Psoas muscle (tissue), 8 donors: ENCODE results near the gene PIGP. TPM values are rescaled to one million over a fixed set of nuclear protein-coding genes. Genes with fewer than 3 reads are reported as not detected.
"Not testable (repeated sequence)": the region's sequence is repeated elsewhere in the genome, so short reads cannot be mapped to it uniquely, and the experiment has no call there.

ENCODE experiments used
- ATAC-seq, 4 donors: fragments of 200-7000 bp; cut with Tn5 transposase; one replicate each; pipeline ENCODE4 v1.9.1; 2020; ENCODE audit warnings: moderate library complexity in 3 of 4, mild to moderate bottlenecking in 2 of 4
- DNase-seq, 2 donors: peaks; one replicate each; pipeline ENCODE4 v3.0.0-alpha.2; 2020
- H3K27ac ChIP-seq: fragments of 200-600 bp; one replicate; pipeline ENCODE4 v1.8.0; 2022
- H3K27me3 ChIP-seq, 3 donors: fragments of 200-600 bp in 1 of 3; one replicate each; pipeline versions ENCODE4 v1.6.1 to v1.8.0; 2013 to 2022; ENCODE audit warnings: low read length in 2 of 3, mild to moderate bottlenecking in 2 of 3, moderate library complexity in 1 of 3; ENCODE audit not compliant: insufficient read depth in 3 of 3
- H3K36me3 ChIP-seq, 2 donors: fragments of 200-600 bp in 1 of 2; one replicate each; pipeline versions ENCODE4 v1.6.1 to v1.8.0; 2013 to 2022; ENCODE audit warnings: low read depth in 1 of 2, mild to moderate bottlenecking in 1 of 2, moderate library complexity in 1 of 2; ENCODE audit not compliant: insufficient read depth in 1 of 2
- H3K4me1 ChIP-seq: fragments of 200-600 bp; one replicate; pipeline ENCODE4 v1.8.0; 2022
- H3K4me3 ChIP-seq: fragments of 200-600 bp; one replicate; pipeline ENCODE4 v1.8.0; 2022; ENCODE audit warnings: mild to moderate bottlenecking
- H3K9me3 ChIP-seq: fragments of 200-600 bp; one replicate; pipeline ENCODE4 v1.8.0; 2022
- WGBS, 3 donors: extraction: QIAGEN DNeasy Blood & Tissue Kit; methylation state at CpG; one replicate each; pipeline versions ENCODE4 v1.1.6 to v1.1.7; 2013; 5-methylcytosine and 5-hydroxymethylcytosine counted together
- intact Hi-C, 2 donors: fragments of 100-400 bp; cut with DNase I; formaldehyde crosslinking; loops; one replicate each; pipeline versions ENCODE4 v1.11.0 to v1.14.2; 2022
- polyA plus RNA-seq, 3 donors: library from polyadenylated mRNA; stranded (reverse); fragments of 200-250 nt; gene quantifications; one replicate each; pipeline ENCODE4 v1.2.3, GENCODE V29; 2013
- total RNA-seq, 4 donors: library from RNA; stranded (reverse); fragmentation: NEBNext Ultra II Directional in 2 of 4; extraction: Animal tissue kit (Norgen Biotek cat#: 25700) in 2 of 4; gene quantifications; one replicate each; pipeline versions ENCODE4 v1.2.1 to v1.2.4, GENCODE V29; 2021 to 2023
- TF ChIP-seq, protein P1 (sequence below): fragments of 200-600 bp; IDR thresholded peaks from one replicate; pipeline ENCODE4 v1.8.0; 2022; ENCODE audit warnings: antibody characterized with exemption
- donor health status: healthy with polysubstance abuse.
- donor health status: DM: no; HTN: no; CAD: no; lungs with moderate emphysema.
- donor health status: Bipolar disorder and iron deficiency.
- donor health status: healthy.
- donor health status: DM: yes; HTN: yes; CAD: no.
- donor health status: DM: no; HTN: no; CAD: no.
- donor health status: DM: no; HTN: no; CAD: no.
- donor health status: DM: yes; HTN: yes; CAD: no.

Gene PIGP
- total and polyA plus RNA-seq, 7 donors = 23.0 to 46.9 (median 29.6) TPM

DNA sequence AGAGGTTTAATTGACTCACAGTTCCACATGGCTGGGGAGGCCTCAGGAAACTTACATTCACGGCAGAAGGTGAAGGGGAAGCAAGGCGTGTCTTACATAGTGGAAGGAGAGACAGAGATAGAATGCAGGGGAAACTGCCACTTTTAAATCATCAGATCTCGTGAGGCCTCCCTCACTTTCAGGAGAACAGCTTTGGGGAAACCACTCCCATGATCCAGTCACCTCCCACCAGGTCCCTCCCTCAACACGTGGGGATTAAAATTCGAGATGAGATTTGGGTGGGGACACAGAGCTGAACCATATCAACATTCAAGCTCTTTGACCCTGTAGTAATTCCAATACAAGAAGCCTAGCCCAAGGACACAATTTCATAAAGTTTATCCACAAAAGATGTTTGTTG lies 13.7 kb downstream of the PIGP start:
- DNase-seq (no peak), ATAC-seq (no peak)
- TF ChIP-seq, protein P1, sequence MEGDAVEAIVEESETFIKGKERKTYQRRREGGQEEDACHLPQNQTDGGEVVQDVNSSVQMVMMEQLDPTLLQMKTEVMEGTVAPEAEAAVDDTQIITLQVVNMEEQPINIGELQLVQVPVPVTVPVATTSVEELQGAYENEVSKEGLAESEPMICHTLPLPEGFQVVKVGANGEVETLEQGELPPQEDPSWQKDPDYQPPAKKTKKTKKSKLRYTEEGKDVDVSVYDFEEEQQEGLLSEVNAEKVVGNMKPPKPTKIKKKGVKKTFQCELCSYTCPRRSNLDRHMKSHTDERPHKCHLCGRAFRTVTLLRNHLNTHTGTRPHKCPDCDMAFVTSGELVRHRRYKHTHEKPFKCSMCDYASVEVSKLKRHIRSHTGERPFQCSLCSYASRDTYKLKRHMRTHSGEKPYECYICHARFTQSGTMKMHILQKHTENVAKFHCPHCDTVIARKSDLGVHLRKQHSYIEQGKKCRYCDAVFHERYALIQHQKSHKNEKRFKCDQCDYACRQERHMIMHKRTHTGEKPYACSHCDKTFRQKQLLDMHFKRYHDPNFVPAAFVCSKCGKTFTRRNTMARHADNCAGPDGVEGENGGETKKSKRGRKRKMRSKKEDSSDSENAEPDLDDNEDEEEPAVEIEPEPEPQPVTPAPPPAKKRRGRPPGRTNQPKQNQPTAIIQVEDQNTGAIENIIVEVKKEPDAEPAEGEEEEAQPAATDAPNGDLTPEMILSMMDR = no peak
- intact Hi-C loops = no loop called here
- 62 to 68% (median 65%) methylated on average over 5 of the region's 5 CpGs for WGBS, 3 donors
- Histone ChIP-seq H3K9me3 (no peaks in the 10 kb centered on the region), H3K4me3 (no peak overlapping the region), H3K36me3 (no peaks in the 10 kb centered on the region), H3K27me3 (no peaks in the 10 kb centered on the region), H3K4me1 (no peaks in the 10 kb centered on the region), H3K27ac (no peak overlapping the region)

DNA sequence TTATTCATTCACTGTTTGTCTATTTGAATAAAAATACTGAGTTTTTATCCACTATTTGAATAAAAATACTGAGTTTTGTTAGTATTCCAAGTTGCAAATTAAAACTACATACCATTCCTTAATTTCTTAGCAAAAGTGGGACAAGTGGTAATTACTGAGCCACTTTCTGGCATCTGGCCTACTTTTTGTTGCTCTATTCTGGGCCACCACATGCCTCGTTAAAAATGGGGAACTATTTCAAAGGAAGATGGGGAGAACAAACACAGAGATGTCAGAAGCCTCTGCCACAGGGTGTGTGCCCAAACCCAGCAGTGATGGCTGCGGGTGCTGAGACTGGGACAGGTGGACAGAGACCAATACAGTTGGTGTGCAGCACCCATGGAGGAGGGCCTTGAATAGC lies 14.6 kb downstream of the PIGP start:
- Histone ChIP-seq H3K4me1 (no peaks in the 10 kb centered on the region), H3K9me3 (no peaks in the 10 kb centered on the region), H3K36me3 (no peaks in the 10 kb centered on the region), H3K27ac (no peak overlapping the region), H3K4me3 (no peak overlapping the region), H3K27me3 (no peaks in the 10 kb centered on the region)
- 51 to 64% (median 54%) methylated on average over 2 of the region's 2 CpGs for WGBS, 3 donors
- intact Hi-C loops = no loop called here
- DNase-seq (no peak), ATAC-seq (no peak)
- TF ChIP-seq, protein P1 = no peak

DNA sequence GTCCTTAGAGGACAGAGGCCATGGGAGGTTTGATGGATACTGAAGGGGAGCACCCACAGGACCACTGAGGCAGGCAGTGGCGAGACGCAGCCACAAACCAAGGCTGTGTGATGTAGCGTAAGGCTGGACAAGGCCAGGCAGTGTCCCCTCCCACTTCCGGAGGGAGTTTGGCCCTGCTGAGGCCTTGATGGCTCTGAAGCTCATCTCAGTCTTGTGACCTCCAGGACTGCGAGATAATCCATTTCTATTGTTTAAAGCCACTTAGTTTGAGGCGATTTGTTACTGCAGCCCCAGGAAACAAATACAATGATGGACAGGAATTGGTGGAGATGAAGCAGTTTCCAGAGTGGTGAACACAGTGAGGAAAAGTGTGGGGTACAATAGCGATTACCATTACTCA lies 15.3 kb downstream of the PIGP start:
- no peak for DNase-seq
- Histone ChIP-seq H3K27me3 (no peaks in the 10 kb centered on the region), H3K4me3 (no peak overlapping the region), H3K4me1 (no peaks in the 10 kb centered on the region), H3K9me3 (no peaks in the 10 kb centered on the region), H3K27ac (no peak overlapping the region), H3K36me3 (no peaks in the 10 kb centered on the region)
- 94 to 96% (median 95%) methylated on average over 7 of the region's 7 CpGs for WGBS, 3 donors
- TF ChIP-seq, protein P1 = no peak
- ATAC-seq = no peak
- intact Hi-C loops = no loop called here

DNA sequence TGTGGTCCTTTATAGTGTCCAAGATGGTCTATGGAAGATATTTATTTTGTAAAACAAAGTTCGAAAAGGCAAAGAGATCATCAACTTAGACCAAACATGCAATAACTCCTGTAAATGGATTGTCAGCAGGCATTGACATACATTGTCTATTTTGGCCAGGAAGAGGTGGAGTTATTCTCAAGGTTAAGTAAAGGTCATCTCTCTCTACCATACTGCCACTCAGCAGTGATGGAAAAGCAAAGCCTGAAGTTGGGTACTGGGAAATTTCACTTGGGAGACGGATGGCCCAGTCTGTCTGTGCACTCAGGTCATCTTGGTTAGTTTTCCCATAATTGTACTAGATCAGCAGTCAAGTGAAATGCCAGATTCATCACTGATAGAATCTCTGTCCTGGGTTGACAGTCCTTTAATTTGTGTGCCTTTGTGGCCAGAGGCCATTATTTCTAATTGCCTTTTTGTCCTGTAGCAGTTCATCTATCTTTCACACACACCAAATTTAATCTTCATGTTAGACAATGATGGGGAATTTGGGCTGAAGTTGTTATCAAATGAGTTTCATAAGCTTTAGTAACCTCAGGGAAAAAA lies 17.5 kb downstream of the PIGP start:
- DNase-seq (no peak), ATAC-seq (no peak)
- Histone ChIP-seq H3K36me3 (no peaks in the 10 kb centered on the region), H3K27ac (no peak overlapping the region), H3K9me3 (no peaks in the 10 kb centered on the region), H3K4me3 (no peak overlapping the region), H3K4me1 (no peaks in the 10 kb centered on the region), H3K27me3 (no peaks in the 10 kb centered on the region)
- intact Hi-C loops = no loop called here
- 78 to 85% (median 82%) methylated on average over 2 of the region's 2 CpGs for WGBS, 3 donors
- TF ChIP-seq, protein P1 = no peak

DNA sequence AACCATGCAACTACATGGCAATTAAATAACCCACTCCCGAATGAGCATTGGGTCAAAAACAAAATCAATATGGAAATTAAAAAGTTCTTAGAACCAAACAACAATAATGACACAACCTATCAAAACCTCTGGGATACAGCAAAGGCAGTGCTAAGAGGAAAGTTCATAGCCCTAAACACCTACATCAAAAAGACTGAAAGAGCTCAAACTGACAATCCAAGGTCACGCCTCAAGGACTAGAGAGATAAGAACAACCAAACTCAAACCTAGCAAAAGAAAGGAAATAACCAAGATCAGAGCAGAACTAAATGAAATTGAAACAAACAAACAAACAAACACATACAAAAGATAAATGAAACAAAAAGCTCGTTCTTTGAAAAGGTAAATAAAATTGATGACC lies 23.1 kb downstream of the PIGP start:
- 63 to 92% (median 88%) methylated on average over 3 of the region's 3 CpGs for WGBS, 3 donors
- H3K27ac ChIP-seq, H3K9me3 ChIP-seq, H3K36me3 ChIP-seq, H3K4me1 ChIP-seq, intact Hi-C loops, DNase-seq, H3K4me3 ChIP-seq, H3K27me3 ChIP-seq, ATAC-seq: not testable (repeated sequence)
